Small intestine (tissue), 7 donors: ENCODE results near the gene SV2C. TPM values are rescaled to one million over a fixed set of nuclear protein-coding genes. Genes with fewer than 3 reads are reported as not detected.
"Not testable (repeated sequence)": the region's sequence is repeated elsewhere in the genome, so short reads cannot be mapped to it uniquely, and the experiment has no call there.

Experiments
- DNase-seq, 2 donors: peaks; one replicate each; pipeline versions ENCODE4 v3.0.0 to v3.0.0-alpha.2; 2013
- FAIRE-seq: peaks from 2 replicates; lab custom pipeline; 2012; peaks lifted over from hg19 to GRCh38; lab: Jason Lieb, UNC
- H3K27ac ChIP-seq, 3 donors: one replicate each; pipeline ENCODE4 v1.5.1; 2013; ENCODE audit warnings: low read length in 2 of 3, mild to moderate bottlenecking in 2 of 3, control low read depth in 1 of 3, inconsistent platforms in 1 of 3, low read depth in 1 of 3, moderate library complexity in 1 of 3
- H3K27me3 ChIP-seq, 3 donors: one replicate each; pipeline ENCODE4 v1.6.1; 2013; ENCODE audit warnings: low read length in 3 of 3, inconsistent platforms in 1 of 3; ENCODE audit not compliant: control insufficient read depth in 3 of 3, insufficient read depth in 3 of 3
- H3K36me3 ChIP-seq, 3 donors: one replicate each; pipeline ENCODE4 v1.6.1; 2013; ENCODE audit warnings: low read length in 3 of 3, inconsistent platforms in 1 of 3, low read depth in 1 of 3, mild to moderate bottlenecking in 1 of 3, moderate library complexity in 1 of 3; ENCODE audit not compliant: control insufficient read depth in 3 of 3, insufficient read depth in 2 of 3
- H3K4me1 ChIP-seq, 3 donors: one replicate each; pipeline ENCODE4 v1.6.1; 2013; ENCODE audit warnings: low read length in 2 of 3, inconsistent platforms in 1 of 3, low read depth in 1 of 3, mild to moderate bottlenecking in 1 of 3, moderate library complexity in 1 of 3; ENCODE audit not compliant: control insufficient read depth in 3 of 3, insufficient read depth in 2 of 3
- H3K4me3 ChIP-seq, 3 donors: one replicate each; pipeline ENCODE4 v1.5.1; 2013; ENCODE audit warnings: low read length in 3 of 3, control low read depth in 1 of 3, inconsistent platforms in 1 of 3, low read depth in 1 of 3, mild to moderate bottlenecking in 1 of 3, moderate library complexity in 1 of 3
- H3K9me3 ChIP-seq, 2 donors: one replicate each; pipeline ENCODE4 v1.6.1; 2013; ENCODE audit warnings: low read depth in 1 of 2, low read length in 1 of 2; ENCODE audit not compliant: control insufficient read depth in 2 of 2, insufficient read depth in 1 of 2
- WGBS, 3 donors: extraction: QIAGEN DNeasy Blood & Tissue Kit; methylation state at CpG; one replicate each; pipeline ENCODE4 v1.1.7; 2013; 5-methylcytosine and 5-hydroxymethylcytosine counted together
- polyA plus RNA-seq, 4 donors: library from polyadenylated mRNA; stranded (reverse) in 3 of 4; unstranded in 1 of 4; fragments of 200-250 nt in 3 of 4; fragments of 120-200 nt in 1 of 4; gene quantifications; one replicate each; pipeline versions ENCODE4 v1.2.1 to v1.2.3, GENCODE V29; 2013
- donor health status: healthy with polysubstance abuse.
- donor health status: control.
- donor health status: control.
- donor health status: Bipolar disorder and iron deficiency.
- donor health status: healthy.

SV2C gene
- polyA plus RNA-seq, 4 donors = 0.03 to 1.6 TPM; not detected in 2

- FAIRE-seq = no peak
- H3K27me3 ChIP-seq = peaks cover 13 to 48% (median 29%) of the 10 kb centered on the region in 3 donors
- 76 to 80% (median 80%) methylated on average over 4 of the region's 4 CpGs for WGBS, 3 donors
These were observed 2.9 kb downstream of the SV2C start for GRCh38 chr5:76086095-76086494.

DNA sequence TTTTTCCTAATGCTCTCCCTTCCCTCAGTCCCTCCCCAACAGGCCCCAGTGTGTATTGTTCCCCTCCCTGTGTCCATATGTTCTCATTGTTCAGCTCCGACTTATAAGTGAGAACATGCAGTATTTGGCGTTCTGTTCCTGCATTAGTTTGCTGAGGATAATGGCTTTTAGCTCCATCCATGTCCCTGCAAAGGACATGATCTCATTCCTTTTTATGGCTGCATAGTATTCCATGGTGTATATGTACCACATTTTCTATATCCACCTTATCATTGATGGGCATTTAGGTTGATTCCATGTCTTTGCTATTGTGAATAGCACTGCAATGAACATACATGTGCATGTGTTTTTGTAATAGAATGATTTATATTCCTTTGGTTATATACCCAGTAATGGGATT, 6.0 kb downstream of the SV2C start:
- DNase-seq, H3K27ac ChIP-seq, H3K9me3 ChIP-seq, H3K4me1 ChIP-seq, H3K4me3 ChIP-seq, H3K36me3 ChIP-seq, FAIRE-seq: not testable (repeated sequence)
- WGBS, 3 donors = 86 to 96% (median 92%) methylated on average over 2 of the region's 2 CpGs
- H3K27me3 ChIP-seq = peaks cover under 1 to 20% (median 9%) of the 10 kb centered on the region in 3 donors

More at GRCh38 chr5:76086095-76086494, 2.9 kb downstream of the SV2C start:
- H3K27ac ChIP-seq = no peak overlapping the region
- peaks cover 0 to 3% (median 2%) of the 10 kb centered on the region in 3 donors for H3K4me1 ChIP-seq
- no peak for DNase-seq
- no peaks in the 10 kb centered on the region for H3K36me3 ChIP-seq
- H3K4me3 ChIP-seq = no peak overlapping the region
- no peaks in the 10 kb centered on the region for H3K9me3 ChIP-seq

DNA sequence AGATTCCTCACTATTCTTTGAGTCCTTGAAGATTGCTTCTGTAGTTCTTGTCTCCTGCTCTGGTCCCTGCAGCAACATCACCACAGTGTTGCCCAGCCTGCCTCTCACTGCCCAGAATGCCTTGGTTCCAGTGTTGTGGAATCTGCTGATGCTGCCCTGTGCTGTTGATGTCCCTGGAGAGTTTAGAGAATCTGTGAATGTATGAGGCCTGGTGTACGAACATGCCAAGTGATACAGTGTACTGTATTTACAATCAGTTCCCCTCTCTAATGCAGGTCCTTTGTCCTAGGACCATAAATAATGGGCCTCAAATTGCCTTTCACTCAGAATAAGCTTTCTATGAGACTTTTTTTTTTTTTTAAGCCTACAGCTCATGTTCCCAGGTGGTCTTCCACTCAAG, 8.2 kb downstream of the SV2C start:
- Histone ChIP-seq H3K4me1 (no peaks in the 10 kb centered on the region), H3K36me3 (no peaks in the 10 kb centered on the region), H3K27ac (no peak overlapping the region), H3K27me3 (peaks cover 0 to 3% (median 2%) of the 10 kb centered on the region in 3 donors), H3K4me3 (no peak overlapping the region), H3K9me3 (no peaks in the 10 kb centered on the region)
- FAIRE-seq (no peak), DNase-seq (no peak)
- whole genome bisulfite sequencing, 3 donors = 69 to 89% (median 81%) methylated on average over 1 of the region's 1 CpG

DNA sequence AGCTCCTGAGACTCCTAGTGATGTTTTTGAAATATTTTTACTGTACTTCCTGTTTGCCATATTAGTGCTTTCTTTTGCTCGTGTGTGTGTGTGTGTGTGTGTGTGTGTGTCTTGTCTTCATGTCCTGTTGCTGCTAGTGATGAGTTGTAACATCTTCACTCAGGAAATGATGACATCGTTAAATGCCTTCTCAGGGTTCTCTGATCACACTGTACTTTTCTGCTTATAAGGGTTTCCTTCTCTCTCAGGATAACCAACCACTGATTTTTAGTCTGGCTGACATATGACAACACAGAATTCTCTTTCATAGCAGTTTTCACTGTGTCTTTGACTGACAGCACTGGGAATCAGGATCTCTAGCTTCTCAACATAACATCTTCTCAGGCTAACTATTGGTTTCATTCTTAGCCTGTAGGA, 16.1 kb downstream of the SV2C start:
- FAIRE-seq (no peak), DNase-seq (no peak)
- Histone ChIP-seq H3K36me3 (no peaks in the 10 kb centered on the region), H3K27me3 (no peaks in the 10 kb centered on the region), H3K27ac (no peak overlapping the region), H3K9me3 (no peaks in the 10 kb centered on the region), H3K4me3 (no peak overlapping the region), H3K4me1 (no peaks in the 10 kb centered on the region)
- WGBS, 3 donors = 47 to 50% (median 49%) methylated on average over 2 of the region's 2 CpGs

GRCh38 chr5:76099756-76100155, 16.6 kb downstream of the SV2C start:
- no peaks in the 10 kb centered on the region for H3K4me1 ChIP-seq
- no peaks in the 10 kb centered on the region for H3K36me3 ChIP-seq
- H3K9me3 ChIP-seq = no peaks in the 10 kb centered on the region
- H3K27me3 ChIP-seq = no peaks in the 10 kb centered on the region
- 68 to 81% (median 80%) methylated on average over 1 of the region's 1 CpG for WGBS, 3 donors
- no peak overlapping the region for H3K27ac ChIP-seq
- FAIRE-seq (no peak), DNase-seq (no peak)
- H3K4me3 ChIP-seq = no peak overlapping the region

DNA sequence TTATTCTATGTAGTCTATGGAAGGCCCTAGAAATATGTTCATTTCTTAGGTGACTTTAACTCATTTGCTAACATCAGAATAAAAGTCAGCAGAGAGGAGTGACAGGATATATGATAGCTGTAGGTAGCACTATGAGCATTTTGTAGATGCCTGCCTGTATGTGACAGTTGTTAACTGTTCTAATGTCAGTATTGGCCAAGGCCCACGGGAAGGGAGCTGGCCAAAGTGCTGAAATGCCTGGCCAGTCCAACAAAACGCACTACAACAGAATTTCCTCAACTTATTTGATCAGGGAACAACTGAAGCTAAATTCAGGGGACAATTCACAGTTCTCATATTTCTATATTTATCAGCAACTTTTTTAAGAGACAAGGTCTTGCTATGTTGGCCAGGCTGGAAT, 20.8 kb downstream of the SV2C start:
- Histone ChIP-seq H3K4me3 (no peak overlapping the region), H3K9me3 (no peaks in the 10 kb centered on the region), H3K4me1 (no peaks in the 10 kb centered on the region), H3K36me3 (no peaks in the 10 kb centered on the region), H3K27ac (no peak overlapping the region), H3K27me3 (peaks cover 0 to 2% (median 1%) of the 10 kb centered on the region in 3 donors)
- DNase-seq (peak; percentile 44 to 51), FAIRE-seq (no peak)
- 0 to 5% (median 2%) methylated on average over 2 of the region's 2 CpGs for WGBS, 3 donors

- DNase-seq (no peak), FAIRE-seq (no peak)
- no peak overlapping the region for H3K27ac ChIP-seq
- H3K4me3 ChIP-seq = no peak overlapping the region
- H3K36me3 ChIP-seq = no peaks in the 10 kb centered on the region
- no peaks in the 10 kb centered on the region for H3K9me3 ChIP-seq
- WGBS, 3 donors = 55 to 76% (median 64%) methylated on average over 3 of the region's 3 CpGs
- H3K27me3 ChIP-seq = peaks cover 0 to 2% (median 1%) of the 10 kb centered on the region in 3 donors
- no peaks in the 10 kb centered on the region for H3K4me1 ChIP-seq
These were observed 23.0 kb downstream of the SV2C start for GRCh38 chr5:76106149-76106548.

DNA sequence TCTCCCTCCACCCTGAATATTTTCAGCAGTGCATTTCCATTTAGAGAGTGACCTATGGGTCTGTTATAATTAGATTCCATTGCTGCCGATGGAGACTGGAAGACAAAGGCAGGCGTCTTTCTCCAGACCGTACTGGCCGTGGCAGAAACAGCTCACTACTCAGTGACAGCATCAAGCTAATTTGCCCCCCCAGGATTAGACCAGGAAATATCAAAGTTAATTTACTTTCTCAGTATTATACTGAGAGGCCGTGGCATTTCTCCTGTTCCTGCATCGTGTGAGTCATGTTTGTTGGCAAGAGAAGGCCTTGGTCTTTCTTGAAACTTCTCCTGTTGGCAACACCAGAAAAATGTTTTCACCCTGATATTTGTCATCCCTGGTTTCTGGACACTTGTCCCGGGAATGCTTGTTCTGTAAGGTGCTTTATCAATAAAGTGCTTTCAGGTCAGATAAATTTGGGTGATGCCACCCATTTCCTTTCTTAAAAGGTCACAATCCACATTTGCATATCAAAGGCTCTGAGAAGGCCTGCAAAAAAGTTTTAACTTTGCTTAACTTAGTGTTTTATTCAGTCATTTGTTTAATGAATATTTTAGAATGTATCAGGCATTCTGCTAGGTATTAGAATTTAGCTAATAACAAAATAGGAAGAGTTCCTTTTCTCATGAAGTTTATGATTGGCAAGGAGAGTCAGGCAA, 28.4 kb downstream of the SV2C start:
- H3K27me3 ChIP-seq = no peaks in the 10 kb centered on the region
- H3K36me3 ChIP-seq = no peaks in the 10 kb centered on the region
- FAIRE-seq = no peak
- DNase-seq = peak in 1 of 2 donors; percentile 1
- peaks cover 0 to 2% (median 0%) of the 10 kb centered on the region in 3 donors for H3K4me1 ChIP-seq
- H3K27ac ChIP-seq = no peak overlapping the region
- H3K9me3 ChIP-seq = no peaks in the 10 kb centered on the region
- 48 to 62% (median 59%) methylated on average over 7 of the region's 7 CpGs for WGBS, 3 donors
- H3K4me3 ChIP-seq = no peak overlapping the region
